Lung microvascular endothelial cell (primary cell): ENCODE results near the gene GTF3C6. TPM values are rescaled to one million over a fixed set of nuclear protein-coding genes. Genes with fewer than 3 reads are reported as not detected.
"Not testable (repeated sequence)": the region's sequence is repeated elsewhere in the genome, so short reads cannot be mapped to it uniquely, and the experiment has no call there.

Experiments used
- DNase-seq, 2 donors: peaks; one replicate each; pipeline versions ENCODE4 v3.0.0 to v3.0.0-alpha.2; 2010; ENCODE audit warnings: low read depth in 2 of 2
- total RNA-seq: library from RNA; depleted of rRNA; stranded (reverse); fragments of >200 nt; gene quantifications from 2 replicates; pipeline ENCODE4 v1.2.1, GENCODE V29; 2014

Gene GTF3C6
- total RNA-seq, 1 donor from 2014 or later, result 36.1 TPM

DNA sequence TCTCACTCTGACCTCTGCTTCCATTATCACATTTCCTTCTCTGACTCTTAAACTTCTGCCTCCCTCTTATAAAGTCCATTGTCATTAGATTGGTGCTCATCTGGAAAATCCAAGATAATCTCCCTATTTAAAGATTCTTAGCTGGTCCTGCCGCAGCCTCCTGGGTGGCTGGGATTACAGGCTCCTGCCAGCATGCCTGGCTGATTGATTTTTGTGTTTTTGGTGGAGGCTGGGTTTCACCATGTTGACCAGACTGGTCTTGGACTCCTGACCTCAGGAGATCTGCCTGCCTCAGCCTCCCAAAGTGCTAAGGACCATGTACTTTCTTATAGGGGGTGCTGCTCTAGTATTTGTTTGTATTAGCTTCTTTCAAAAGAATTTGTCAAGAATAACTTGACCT, 18.1 kb downstream of the GTF3C6 start:
- DNase-seq, result no peak

GRCh38 chr6:110979565-110980101, 21.1 kb downstream of the GTF3C6 start:
- DNase-seq, result no peak

- DNase-seq, result no peak
These were observed 21.7 kb downstream of the GTF3C6 start for GRCh38 chr6:110980227-110980626.

- no peak for DNase-seq
These were observed 22.1 kb downstream of the GTF3C6 start for GRCh38 chr6:110980648-110981047.

DNA sequence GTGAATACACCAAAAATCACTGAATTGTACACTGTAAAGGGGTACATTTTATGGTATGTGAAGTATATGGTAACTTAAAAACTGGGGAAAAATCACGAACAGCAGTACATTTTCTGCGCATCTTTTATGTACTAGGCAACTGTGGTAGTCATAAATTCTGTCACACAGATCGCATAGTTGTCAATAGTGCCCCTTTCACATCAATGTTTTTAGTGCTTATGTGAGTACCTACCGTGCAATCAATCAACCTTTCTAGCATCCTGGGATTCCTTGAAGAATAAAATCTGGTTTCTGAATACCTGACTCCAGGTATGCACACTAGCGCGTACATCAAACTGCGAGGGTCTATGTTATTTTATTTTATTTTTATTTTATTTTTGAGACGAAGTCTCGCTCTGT, 22.7 kb downstream of the GTF3C6 start:
- DNase-seq, result peak; percentile 4 to 26

- no peak for DNase-seq
These were observed 32.5 kb downstream of the GTF3C6 start for GRCh38 chr6:110990840-110991576.

DNA sequence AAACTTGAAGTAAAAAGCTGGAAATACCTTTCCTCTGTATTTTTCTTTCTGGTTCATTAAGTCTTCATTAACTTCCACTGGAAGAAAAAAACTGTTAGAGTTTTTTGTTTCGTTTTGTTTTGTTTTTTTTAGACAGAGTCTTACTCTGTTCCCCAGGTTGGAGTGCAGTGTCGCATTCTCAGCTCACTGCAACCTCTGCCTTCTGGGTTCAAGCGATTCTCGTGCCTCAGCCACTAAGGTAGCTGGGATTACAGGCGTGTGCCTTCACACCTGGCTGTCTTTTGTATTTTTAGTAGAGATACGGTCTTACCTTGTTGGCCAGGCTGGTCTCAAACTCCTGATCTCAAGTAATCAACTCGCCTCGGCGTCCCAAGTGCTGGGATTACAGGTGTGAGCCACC, 38.2 kb downstream of the GTF3C6 start:
- no peak for DNase-seq

DNA sequence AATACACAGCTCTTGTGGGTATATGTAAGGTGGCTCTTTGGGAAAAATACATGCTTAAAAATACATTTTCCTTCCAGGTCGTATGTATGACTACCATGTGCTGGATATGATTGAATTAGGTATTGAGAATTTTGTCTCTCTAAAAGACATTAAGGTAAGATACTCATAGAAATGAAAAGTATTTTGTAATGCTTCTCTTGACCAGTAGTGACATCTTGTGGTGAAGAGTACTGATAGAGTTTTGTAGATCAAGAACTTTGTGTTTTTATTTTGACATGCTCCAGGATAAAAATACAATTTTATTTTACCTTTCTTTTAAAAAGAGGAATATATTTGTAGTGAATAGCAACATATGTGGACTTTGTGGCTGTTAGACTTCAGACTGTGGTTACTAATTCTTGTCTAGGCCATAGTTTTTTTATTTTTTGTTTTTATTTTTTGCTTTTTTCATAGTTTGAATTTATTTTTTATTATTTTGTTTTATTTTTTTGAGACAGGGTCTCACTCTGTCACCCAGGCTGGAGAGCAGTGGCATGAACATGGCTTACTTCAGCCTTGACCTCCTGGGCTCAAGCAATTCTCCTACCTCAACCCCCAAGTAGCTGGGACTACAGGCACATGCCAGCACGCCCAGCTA, 41.2 kb downstream of the GTF3C6 start:
- DNase-seq, result peak; percentile 55 to 59

GRCh38 chr6:111002350-111002749, 43.8 kb downstream of the GTF3C6 start:
- DNase-seq, result no peak

GRCh38 chr6:111011360-111012142, 53.0 kb downstream of the GTF3C6 start:
- DNase-seq, result peak; percentile 42 to 62

DNA sequence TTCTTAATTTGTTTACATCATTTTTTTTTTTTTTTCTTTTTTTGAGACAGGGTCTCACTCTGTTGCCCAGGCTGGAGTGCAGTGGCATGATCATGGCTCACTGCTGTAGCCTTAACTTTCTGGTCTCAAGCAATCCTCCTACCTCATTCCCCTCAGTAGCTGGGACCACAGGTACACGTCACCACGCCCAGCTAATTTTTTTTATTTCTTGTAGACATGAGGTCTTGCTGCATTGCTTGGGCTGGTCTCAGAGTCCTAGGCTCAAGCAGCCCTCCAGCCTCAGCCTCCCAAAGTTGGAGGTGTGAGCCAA, 53.6 kb downstream of the GTF3C6 start:
- DNase-seq, result no peak

GRCh38 chr6:111012520-111012919, 54.0 kb downstream of the GTF3C6 start:
- not testable (repeated sequence) for DNase-seq

GRCh38 chr6:111013144-111013915, 54.8 kb downstream of the GTF3C6 start:
- no peak for DNase-seq

DNA sequence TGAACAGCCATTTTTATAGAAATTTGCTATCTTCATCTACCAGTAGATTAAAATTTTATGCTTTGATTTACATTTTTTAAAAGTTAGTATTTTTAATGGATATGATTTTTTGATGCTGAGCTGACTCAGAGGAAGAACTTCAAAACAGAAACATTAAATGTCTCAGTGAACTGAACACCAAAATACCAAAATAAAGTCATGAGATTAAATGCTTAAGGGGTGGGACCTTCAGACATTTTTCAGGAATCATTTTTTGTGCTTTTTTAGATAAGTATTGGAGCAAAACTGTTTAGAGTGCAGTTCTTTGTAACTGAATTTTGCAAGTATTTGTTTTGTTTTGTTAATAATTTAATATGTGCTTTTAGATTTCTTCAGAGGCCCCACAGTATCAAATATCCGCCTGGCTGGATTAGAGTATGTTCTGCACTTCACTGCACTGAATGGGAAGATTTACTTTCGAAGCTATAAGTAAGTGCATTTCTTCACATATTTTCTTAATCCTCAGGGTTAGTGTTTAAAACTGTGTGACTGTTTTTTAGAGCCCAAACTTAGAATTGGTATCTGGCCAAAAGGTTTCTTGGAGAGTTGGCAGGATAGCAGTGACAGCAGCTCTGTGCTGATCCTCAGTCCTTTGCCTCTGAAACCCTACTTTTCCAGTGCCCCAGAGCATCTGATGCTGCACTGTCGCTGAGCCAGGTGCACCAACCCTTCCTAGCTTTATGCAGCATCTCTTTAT, 57.1 kb downstream of the GTF3C6 start:
- DNase-seq, result no peak

- DNase-seq, result not testable (repeated sequence)
These were observed 58.7 kb downstream of the GTF3C6 start for GRCh38 chr6:111017241-111017640.

Other genes starting within 250 kb of the GTF3C6 start
- 5.2 and 6.0 TPM in 2 replicates for gene CDK19, start 143.2 kb upstream of the GTF3C6 start, total RNA-seq
- 33.3 and 45.2 TPM in 2 replicates for gene AMD1, start 83.9 kb upstream of the GTF3C6 start, total RNA-seq
- gene RPF2, start 23.3 kb downstream of the GTF3C6 start, total RNA-seq, result 4.4 and 10.3 TPM in 2 replicates
- 0.20 TPM in 1 of 2 replicates, not detected in the other for gene SLC16A10, start 128.8 kb downstream of the GTF3C6 start, total RNA-seq